IPS-18c (cell line): ENCODE measurements around the gene MINDY4B.
"Not testable (repeated sequence)": the region's sequence is repeated elsewhere in the genome, so short reads cannot be mapped to it uniquely, and the experiment has no call there.

Experiments
- H3K4me3 ChIP-seq: 2 replicates; pipeline ENCODE4 v1.7.0; 2013; ENCODE audit warnings: low read depth, mild to moderate bottlenecking, low read length, moderate library complexity; ENCODE audit not compliant: insufficient read depth
- H3K9me3 ChIP-seq: one replicate; pipeline ENCODE4 v1.6.1; 2013; ENCODE audit warnings: mild to moderate bottlenecking, low read length, moderate library complexity; ENCODE audit not compliant: control insufficient read depth, insufficient read depth

Gene MINDY4B

DNA sequence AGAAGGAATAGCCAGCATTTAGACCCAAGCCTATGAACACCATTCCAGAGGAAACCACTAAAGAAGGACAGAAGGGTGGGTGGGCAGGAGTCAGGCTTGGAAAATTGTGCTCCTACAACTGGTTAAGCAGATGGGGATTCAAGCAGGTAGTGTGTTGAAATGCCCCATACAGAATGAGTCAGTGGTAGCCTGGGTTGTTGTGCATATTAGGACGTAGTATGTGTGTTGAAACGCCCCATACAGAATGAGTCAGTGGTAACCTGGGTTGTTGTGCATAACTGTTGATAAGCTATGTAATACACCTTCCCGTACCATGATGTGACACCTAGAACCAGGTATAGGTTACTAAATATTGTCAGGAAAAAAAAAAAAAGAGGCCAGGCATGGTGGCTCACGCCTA, 34.0 kb downstream of the MINDY4B start:
- H3K9me3 ChIP-seq: no peaks in the 10 kb centered on the region
- H3K4me3 ChIP-seq: no peak overlapping the region

DNA sequence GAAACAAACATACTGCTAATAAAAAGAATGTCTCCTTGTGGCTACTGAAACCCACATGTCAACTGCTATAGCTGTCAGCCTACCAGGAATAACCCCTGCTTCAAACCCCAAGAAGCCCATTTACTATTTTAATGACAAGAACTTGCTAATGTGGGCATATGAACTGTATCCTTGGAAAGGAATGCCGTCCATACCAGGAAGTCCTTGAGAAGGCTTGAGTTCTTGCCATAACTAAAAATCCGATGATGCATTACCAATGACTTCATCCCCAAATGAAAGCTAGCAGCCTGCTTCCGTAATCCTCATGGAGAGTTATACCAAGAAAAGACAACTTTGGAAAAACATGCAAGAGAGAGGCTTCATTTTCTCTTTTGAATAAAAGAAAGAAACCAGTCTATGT, 34.8 kb downstream of the MINDY4B start:
- Histone ChIP-seq H3K4me3 (no peak overlapping the region), H3K9me3 (no peaks in the 10 kb centered on the region)

- no peak overlapping the region for H3K4me3 ChIP-seq
- H3K9me3 ChIP-seq: no peaks in the 10 kb centered on the region
These were observed 37.0 kb downstream of the MINDY4B start for GRCh38 chr3:150868282-150868681.

GRCh38 chr3:150867434-150867833, 37.8 kb downstream of the MINDY4B start:
- Histone ChIP-seq H3K9me3 (no peaks in the 10 kb centered on the region), H3K4me3 (no peak overlapping the region)

DNA sequence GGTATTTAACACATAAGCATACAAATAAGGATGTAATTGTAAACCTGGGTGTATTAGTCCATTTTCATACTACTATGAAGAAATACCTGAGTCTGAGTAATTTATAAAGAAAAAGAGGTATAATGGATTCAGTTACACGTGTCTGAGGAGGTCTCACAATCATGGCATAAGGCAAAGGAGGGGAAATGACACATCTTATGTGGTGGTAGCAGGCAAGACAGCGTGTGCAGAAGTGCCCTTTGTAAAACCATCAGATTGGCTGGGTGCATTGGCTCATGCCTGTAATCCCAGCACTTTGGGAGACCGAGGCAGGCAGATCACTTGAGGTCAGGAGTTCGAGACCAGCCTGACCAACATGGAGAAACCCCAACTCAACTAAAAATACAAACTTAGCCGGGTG, 41.3 kb downstream of the MINDY4B start:
- not testable (repeated sequence) for H3K9me3 ChIP-seq

DNA sequence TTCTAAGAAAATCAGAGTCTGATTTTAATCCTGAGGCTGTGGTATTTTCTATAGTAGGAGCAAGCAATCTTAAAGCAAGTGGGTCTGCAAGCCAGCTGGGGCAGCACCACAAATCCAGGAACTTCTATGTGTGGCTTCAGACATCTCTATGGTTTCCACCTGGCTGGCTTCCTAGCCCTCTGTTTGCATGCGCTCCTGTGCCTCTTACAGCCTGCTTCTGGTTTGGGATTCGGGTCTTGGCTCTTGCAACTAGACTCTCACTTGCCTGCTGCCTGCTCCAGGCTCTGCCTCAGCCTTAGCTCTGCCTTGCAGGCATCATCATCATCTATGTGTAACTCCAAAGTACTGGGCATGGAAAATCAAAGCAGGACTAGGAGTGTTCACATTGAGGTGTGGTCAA, 43.4 kb downstream of the MINDY4B start:
- Histone ChIP-seq H3K4me3 (no peak overlapping the region), H3K9me3 (no peaks in the 10 kb centered on the region)

More for the DNA sequence above, 41.3 kb downstream of the MINDY4B start:
- not testable (repeated sequence) for H3K4me3 ChIP-seq

DNA sequence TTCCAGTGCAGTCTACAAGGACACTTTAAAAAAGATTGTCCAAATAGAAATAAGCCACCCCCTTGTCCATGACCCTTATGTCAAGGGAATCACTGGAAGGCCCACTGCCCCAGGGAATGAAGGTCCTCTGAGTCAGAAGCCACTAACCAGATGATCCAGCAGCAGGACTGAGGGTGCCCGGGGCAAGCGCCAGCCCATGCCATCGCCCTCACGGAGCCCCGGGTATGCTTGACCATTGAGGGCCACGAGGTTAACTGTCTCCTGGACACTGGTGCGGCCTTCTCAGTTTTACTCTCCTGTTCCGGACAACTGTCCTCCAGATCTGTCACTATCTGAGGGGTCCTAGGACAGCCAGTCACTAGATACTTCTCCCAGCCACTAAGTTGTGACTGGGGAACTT, 47.3 kb downstream of the MINDY4B start:
- not testable (repeated sequence) for H3K9me3 ChIP-seq, H3K4me3 ChIP-seq

GRCh38 chr3:150850191-150850590, 55.0 kb downstream of the MINDY4B start:
- H3K4me3 ChIP-seq: no peak overlapping the region
- H3K9me3 ChIP-seq: no peaks in the 10 kb centered on the region

- no peaks in the 10 kb centered on the region for H3K9me3 ChIP-seq
These were observed 56.4 kb downstream of the MINDY4B start for GRCh38 chr3:150848864-150849263.

GRCh38 chr3:150847433-150847832, 57.8 kb downstream of the MINDY4B start:
- Histone ChIP-seq H3K9me3 (no peaks in the 10 kb centered on the region), H3K4me3 (no peak overlapping the region)

More at GRCh38 chr3:150848864-150849263, 56.4 kb downstream of the MINDY4B start:
- H3K4me3 ChIP-seq: no peak overlapping the region

DNA sequence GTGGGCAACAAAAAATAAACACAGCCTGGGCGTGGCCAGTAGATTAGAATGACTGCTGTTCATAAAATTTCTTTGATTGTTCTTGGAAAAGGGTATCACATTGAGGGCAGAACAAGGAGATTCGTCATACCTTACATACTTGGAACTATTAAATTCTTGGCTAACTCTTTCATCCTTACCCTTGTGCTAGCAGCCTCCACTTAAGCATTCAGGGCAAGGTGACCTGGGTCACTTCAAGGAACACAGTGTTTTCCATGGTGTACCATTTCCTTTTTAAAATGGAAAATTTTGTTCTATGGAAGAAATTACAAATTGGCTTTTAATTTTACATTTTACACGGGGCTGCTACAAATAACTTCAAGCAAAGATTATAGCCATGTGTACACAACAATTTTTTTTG, 60.8 kb downstream of the MINDY4B start:
- Histone ChIP-seq H3K4me3 (no peak overlapping the region), H3K9me3 (no peaks in the 10 kb centered on the region)

GRCh38 chr3:150843241-150843640, 62.0 kb downstream of the MINDY4B start:
- no peaks in the 10 kb centered on the region for H3K9me3 ChIP-seq
- H3K4me3 ChIP-seq: no peak overlapping the region

DNA sequence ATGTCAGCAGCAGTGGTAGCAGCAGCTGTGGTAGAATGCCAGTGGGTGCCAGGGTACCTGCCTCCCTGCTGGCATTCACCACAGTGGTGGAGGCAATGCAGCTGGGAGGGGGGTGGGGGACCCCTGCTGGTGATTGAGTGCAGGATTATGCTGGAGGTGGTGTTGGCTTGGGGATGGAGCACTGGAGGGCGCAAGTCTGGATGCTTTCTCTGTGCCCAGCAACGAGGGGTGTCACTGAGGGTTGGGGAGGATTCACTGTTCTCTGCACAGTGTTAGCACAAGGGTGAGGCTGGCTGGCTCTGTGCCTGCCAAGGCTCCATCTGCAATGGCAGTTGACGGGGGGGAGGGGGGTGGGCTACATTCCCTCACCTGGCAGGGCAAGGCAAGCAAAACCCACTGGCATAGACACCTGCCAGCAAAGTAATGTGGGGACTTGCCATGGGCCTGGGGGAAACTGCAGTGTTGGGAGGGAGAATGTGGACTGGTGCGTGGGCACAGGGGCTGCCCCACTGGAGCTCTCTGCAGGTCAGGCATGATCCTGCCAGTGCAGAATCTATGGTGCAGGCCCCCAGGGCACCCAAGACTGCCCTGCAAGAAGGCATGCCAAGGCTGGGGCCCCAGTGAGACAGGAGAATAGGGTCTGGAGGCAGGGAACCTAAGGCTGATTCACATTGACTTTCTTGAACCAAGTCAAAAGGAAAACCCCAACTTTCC, 64.3 kb downstream of the MINDY4B start:
- H3K9me3 ChIP-seq: no peaks in the 10 kb centered on the region
- no peak overlapping the region for H3K4me3 ChIP-seq

- Histone ChIP-seq H3K4me3 (no peak overlapping the region), H3K9me3 (no peaks in the 10 kb centered on the region)
These were observed 74.5 kb downstream of the MINDY4B start for GRCh38 chr3:150830745-150831144.

DNA sequence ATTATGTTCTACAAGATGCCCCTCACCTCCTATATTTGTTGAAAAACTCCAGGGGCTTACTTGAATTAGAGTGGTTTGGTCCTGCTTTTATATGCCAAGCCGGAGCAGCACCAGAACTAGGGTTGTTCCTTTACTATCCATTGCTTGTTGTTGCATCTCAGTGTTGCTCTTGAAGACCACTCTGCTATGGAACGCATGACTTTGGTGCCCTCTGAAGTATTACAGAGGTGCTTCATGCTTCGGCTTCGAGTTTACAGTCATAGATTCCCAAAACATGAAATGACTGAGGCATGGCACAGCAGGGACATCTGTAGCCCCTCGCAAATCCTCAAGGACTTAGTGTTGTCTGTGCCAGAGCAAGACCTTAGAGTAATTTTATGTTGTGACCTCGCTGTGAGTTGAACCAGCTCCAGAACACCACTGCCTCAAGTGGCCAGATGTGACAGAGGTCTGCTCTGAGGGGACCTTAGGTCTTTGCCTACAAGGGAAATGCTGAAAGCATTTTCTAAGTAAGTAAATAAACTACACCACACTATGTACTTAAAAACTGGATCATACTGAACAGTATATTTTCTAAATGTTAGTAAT, 75.1 kb downstream of the MINDY4B start:
- no peaks in the 10 kb centered on the region for H3K9me3 ChIP-seq
- H3K4me3 ChIP-seq: no peak overlapping the region

- no peaks in the 10 kb centered on the region for H3K9me3 ChIP-seq
- no peak overlapping the region for H3K4me3 ChIP-seq
These were observed 75.8 kb downstream of the MINDY4B start for GRCh38 chr3:150829408-150829807.

GRCh38 chr3:150828997-150829396, 76.2 kb downstream of the MINDY4B start:
- H3K9me3 ChIP-seq: no peaks in the 10 kb centered on the region

GRCh38 chr3:150828261-150828660, 77.0 kb downstream of the MINDY4B start:
- Histone ChIP-seq H3K9me3 (no peaks in the 10 kb centered on the region), H3K4me3 (no peak overlapping the region)

More at GRCh38 chr3:150828997-150829396, 76.2 kb downstream of the MINDY4B start:
- H3K4me3 ChIP-seq: no peak overlapping the region
